Body of pancreas (tissue), 4 donors: ENCODE measurements around the gene ZSCAN5A. TPM values are rescaled to one million over a fixed set of nuclear protein-coding genes. Genes with fewer than 3 reads are reported as not detected.
A peak's percentile ranks its signal among the peaks of the same experiment; 100 is the strongest.
"Not testable (repeated sequence)": the region's sequence is repeated elsewhere in the genome, so short reads cannot be mapped to it uniquely, and the experiment has no call there.

Source experiments
- ATAC-seq: fragments of 150-250 bp; one replicate; pipeline ENCODE4 v1.9.1; 2016
- DNase-seq, 4 donors: peaks; one replicate each; pipeline ENCODE4 v3.0.0-alpha.2; 2019
- H3K27ac ChIP-seq, 4 donors: fragments of 200-600 bp; sonication (generic); 1 replicate in 3 of 4; 2 replicates in 1 of 4; pipeline versions ENCODE4 v1.5.1 to v1.6.1; 2016 to 2019; ENCODE audit warnings: mild to moderate bottlenecking in 1 of 4, mixed read lengths in 1 of 4, moderate library complexity in 1 of 4
- H3K27me3 ChIP-seq, 2 donors: fragments of 200-600 bp; sonication (generic); one replicate each; pipeline ENCODE4 v1.6.0; 2016; ENCODE audit warnings: mild to moderate bottlenecking in 1 of 2
- H3K36me3 ChIP-seq, 2 donors: fragments of 200-600 bp; sonication (generic); replicated peaks in 1 of 2; 2 replicates each; pipeline ENCODE4 v1.5.1; 2016; ENCODE audit warnings: low read depth in 2 of 2; ENCODE audit not compliant: insufficient read depth in 1 of 2
- H3K4me1 ChIP-seq: fragments of 200-600 bp; sonication (generic); one replicate; pipeline ENCODE4 v1.6.0; 2016
- H3K4me3 ChIP-seq, 2 donors: fragments of 200-600 bp; sonication (generic); 1 replicate in 1 of 2; 2 replicates in 1 of 2; pipeline ENCODE4 v1.5.1; 2016 to 2019
- H3K9me3 ChIP-seq, 3 donors: fragments of 200-600 bp; sonication (generic); 1 replicate in 2 of 3; 2 replicates in 1 of 3; pipeline ENCODE4 v1.5.1; 2016
- POLR2A ChIP-seq, 3 donors: fragments of 450-650 bp; IDR thresholded peaks; one replicate each; pipeline ENCODE4 v1.6.1; 2016; ENCODE audit warnings: antibody characterized with exemption in 3 of 3, mild to moderate bottlenecking in 2 of 3
- WGBS, 2 donors: methylation state at CpG; one replicate each; pipeline ENCODE4 v1.1.5; 2017; 5-methylcytosine and 5-hydroxymethylcytosine counted together
- intact Hi-C: fragments of 100-400 bp; cut with DNase I; formaldehyde crosslinking; loops from one replicate; pipeline ENCODE4 v1.15.1; 2023
- total RNA-seq, 2 donors: library from RNA; depleted of rRNA; stranded (reverse); fragments of >200 nt; gene quantifications; one replicate each; pipeline ENCODE4 v1.1.0, GENCODE V29; 2016
- TF ChIP-seq, protein P1 (sequence below), 7 experiments: fragments of 450-650 bp in 4 of 7; fragments of 200-600 bp in 3 of 7; sonication (generic) in 3 of 7; IDR thresholded peaks; one replicate each; pipeline ENCODE4 v1.5.1; 2016 to 2019; ENCODE audit warnings: antibody characterized with exemption in 7 of 7

The ZSCAN5A gene
- total RNA-seq, 2 donors from 2014 or later: 4.9 to 7.3 TPM

DNA sequence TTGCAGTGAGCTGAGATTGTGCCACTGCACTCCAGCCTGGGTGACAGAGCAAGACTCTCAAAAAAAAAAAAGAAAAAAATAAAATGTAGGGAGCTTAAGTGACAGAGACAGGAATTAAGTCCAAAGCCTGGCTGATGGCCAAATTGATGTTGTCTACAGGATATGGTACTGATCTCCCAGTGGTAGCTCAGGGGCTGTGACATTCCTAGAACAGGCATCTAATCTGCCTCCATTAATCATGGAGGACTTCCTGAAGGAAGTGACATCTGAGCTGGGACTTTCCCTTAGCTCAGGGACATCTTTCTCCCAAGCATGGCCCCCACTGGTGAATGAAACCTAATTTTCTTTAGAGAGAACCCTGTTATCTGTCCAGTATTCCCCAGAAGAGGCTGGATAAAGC lies 53.5 kb downstream of the ZSCAN5A start:
- no peaks in the 10 kb centered on the region for H3K27me3 ChIP-seq
- H3K36me3 ChIP-seq: no peaks in the 10 kb centered on the region
- TF ChIP-seq POLR2A (IDR thresholded peaks at IDR 0.05): no peak
- H3K27ac ChIP-seq: no peak overlapping the region
- ATAC-seq (no peak), DNase-seq (no peak)
- no peaks in the 10 kb centered on the region for H3K9me3 ChIP-seq
- H3K4me1 ChIP-seq: no peaks in the 10 kb centered on the region
- no peak overlapping the region for H3K4me3 ChIP-seq
- intact Hi-C loops: no loop called here

DNA sequence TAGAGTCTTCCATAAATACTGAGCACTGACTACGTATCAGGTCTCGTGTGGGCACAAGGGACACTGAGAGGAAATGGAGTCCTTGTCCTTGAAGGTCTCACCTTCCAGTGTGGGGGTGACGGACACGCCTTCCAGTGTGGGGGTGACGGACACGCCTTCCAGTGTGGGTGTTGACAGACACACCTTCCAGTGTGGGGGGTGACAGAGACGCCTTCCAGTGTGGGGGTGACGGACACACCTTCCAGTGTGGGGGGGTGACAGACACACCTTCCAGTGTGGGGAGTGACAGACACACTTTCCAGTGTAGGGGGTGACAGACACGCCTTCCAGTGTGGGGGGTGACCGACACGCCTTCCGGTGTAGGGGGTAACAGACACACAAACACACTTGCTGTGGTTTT lies 56.4 kb downstream of the ZSCAN5A start:
- ATAC-seq (no peak), DNase-seq (no peak)
- no peak overlapping the region for H3K4me3 ChIP-seq
- H3K4me1 ChIP-seq: no peaks in the 10 kb centered on the region
- H3K36me3 ChIP-seq: no peaks in the 10 kb centered on the region
- TF ChIP-seq, protein P1, sequence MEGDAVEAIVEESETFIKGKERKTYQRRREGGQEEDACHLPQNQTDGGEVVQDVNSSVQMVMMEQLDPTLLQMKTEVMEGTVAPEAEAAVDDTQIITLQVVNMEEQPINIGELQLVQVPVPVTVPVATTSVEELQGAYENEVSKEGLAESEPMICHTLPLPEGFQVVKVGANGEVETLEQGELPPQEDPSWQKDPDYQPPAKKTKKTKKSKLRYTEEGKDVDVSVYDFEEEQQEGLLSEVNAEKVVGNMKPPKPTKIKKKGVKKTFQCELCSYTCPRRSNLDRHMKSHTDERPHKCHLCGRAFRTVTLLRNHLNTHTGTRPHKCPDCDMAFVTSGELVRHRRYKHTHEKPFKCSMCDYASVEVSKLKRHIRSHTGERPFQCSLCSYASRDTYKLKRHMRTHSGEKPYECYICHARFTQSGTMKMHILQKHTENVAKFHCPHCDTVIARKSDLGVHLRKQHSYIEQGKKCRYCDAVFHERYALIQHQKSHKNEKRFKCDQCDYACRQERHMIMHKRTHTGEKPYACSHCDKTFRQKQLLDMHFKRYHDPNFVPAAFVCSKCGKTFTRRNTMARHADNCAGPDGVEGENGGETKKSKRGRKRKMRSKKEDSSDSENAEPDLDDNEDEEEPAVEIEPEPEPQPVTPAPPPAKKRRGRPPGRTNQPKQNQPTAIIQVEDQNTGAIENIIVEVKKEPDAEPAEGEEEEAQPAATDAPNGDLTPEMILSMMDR (IDR thresholded peaks at IDR 0.05): no peak
- no peak for TF ChIP-seq POLR2A (IDR thresholded peaks at IDR 0.05)
- intact Hi-C loops: loop anchor here (10.0 kb wide), 1 partner anchor 183 kb away; no protein-coding TSS in a partner anchor
- 73 to 79% methylated on average over 12 of the region's 12 CpGs for WGBS, 2 donors
- no peaks in the 10 kb centered on the region for H3K27me3 ChIP-seq
- no peak overlapping the region for H3K27ac ChIP-seq
- no peaks in the 10 kb centered on the region for H3K9me3 ChIP-seq

DNA sequence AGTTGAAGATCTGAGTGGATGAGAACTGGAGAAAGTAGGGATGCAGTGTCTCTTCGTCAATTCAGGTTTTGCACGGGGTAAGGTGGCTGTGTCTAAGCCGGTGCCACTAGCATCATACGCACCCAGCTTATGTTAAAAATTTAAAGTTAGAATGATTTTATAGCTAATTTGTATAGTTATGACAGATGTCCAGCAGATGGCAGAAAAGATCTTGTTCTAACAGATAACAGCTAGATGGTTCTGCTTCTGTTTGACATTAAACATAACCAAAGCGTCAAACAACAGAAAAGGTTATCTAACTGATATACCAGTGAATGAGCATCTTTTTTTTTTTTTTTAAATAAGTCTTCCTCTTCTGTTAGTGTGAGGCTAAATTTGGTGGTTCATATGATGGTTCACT lies 60.9 kb downstream of the ZSCAN5A start:
- intact Hi-C loops: loop anchor here (10.0 kb wide), 1 partner anchor 179 kb away; no protein-coding TSS in a partner anchor
- no peak for TF ChIP-seq POLR2A (IDR thresholded peaks at IDR 0.05)
- TF ChIP-seq, protein P1 (IDR thresholded peaks at IDR 0.05): peak in 4 of 7 experiments; percentile 29 to 36 (median 30)
- no peaks in the 10 kb centered on the region for H3K27me3 ChIP-seq
- peak; percentile 21 for ATAC-seq
- H3K36me3 ChIP-seq: no peaks in the 10 kb centered on the region
- WGBS, 2 donors: 45% methylated on average over 5 of the region's 5 CpGs
- no peaks in the 10 kb centered on the region for H3K4me1 ChIP-seq
- no peaks in the 10 kb centered on the region for H3K9me3 ChIP-seq
- no peak for DNase-seq
- no peak overlapping the region for H3K4me3 ChIP-seq
- no peak overlapping the region for H3K27ac ChIP-seq

DNA sequence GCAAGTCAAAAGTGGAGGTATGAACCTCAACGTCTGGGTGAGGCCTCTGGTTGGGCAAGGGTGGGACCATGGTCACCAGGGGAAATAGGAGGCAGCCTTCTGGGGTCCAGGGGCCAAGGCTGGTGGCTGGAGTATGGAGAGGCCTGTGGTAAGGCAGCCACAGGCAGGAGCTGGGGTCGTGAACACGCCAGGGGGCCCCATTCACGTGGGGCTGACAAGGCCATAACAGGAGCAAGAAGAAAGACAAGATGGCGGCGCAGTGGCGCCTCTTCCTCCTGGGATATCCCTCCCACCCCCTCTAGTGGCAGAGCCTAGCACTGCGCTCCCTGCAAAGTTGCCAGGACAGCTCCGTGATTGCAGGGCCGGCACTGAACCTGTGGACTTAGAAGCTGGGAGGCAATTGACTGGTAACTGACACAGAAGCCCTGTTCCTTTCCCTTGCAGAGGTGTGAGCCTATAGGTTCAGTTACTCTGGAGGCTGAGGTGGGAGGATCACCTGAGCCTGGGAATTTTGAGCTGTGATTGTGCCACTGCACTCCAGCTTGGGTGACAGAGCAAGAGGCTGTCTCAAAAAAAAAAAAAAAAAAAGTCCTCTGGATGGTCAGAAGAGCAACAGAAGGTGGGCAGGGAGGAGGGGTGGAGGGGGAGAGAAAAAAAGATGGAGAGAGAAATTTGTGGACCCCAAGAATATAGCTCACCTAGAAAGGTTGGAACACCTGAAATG lies 61.8 kb downstream of the ZSCAN5A start:
- intact Hi-C loops: loop anchor here (10.0 kb wide), 1 partner anchor 178 kb away; no protein-coding TSS in a partner anchor
- ATAC-seq (peak; percentile 82), DNase-seq (peak; percentile 82 to 86 (median 84))
- Histone ChIP-seq H3K4me1 (no peaks in the 10 kb centered on the region), H3K9me3 (no peaks in the 10 kb centered on the region), H3K27ac (no peak overlapping the region), H3K4me3 (no peak overlapping the region), H3K27me3 (no peaks in the 10 kb centered on the region), H3K36me3 (no peaks in the 10 kb centered on the region)
- no peak for TF ChIP-seq POLR2A (IDR thresholded peaks at IDR 0.05)
- TF ChIP-seq, protein P1 (IDR thresholded peaks at IDR 0.05): peak; percentile 70 to 84 (median 77)
- WGBS, 2 donors: 32 to 39% methylated on average over 10 of the region's 10 CpGs

DNA sequence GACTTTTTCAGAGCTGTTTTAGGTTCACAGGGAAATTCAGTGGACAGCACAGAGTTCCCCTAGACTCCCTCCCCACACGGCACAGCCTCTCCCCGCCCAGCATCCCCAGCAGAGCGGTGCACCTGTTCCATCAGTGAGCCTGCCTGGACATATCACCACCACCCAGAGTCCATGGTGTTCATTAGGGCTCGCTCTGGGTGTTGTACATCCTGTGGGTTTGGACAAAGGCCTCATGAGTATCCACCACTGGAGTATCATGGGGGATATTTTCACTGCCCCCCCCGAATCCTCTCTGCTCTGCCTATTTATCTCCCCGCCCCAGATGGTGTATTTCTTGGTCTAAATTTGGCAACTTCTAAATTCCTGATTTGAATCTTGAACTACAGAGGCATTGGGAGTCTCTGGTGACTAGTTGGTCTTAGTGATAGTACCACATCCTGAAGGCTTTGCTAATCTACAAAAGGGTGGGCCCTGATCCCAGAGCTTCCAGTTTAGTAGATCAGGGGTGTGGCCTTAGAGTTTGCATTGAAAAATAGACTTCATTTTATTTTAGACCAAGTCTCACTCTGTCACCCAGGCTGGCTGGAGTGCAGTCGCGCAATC lies 65.8 kb downstream of the ZSCAN5A start:
- H3K36me3 ChIP-seq: not testable (repeated sequence)

DNA sequence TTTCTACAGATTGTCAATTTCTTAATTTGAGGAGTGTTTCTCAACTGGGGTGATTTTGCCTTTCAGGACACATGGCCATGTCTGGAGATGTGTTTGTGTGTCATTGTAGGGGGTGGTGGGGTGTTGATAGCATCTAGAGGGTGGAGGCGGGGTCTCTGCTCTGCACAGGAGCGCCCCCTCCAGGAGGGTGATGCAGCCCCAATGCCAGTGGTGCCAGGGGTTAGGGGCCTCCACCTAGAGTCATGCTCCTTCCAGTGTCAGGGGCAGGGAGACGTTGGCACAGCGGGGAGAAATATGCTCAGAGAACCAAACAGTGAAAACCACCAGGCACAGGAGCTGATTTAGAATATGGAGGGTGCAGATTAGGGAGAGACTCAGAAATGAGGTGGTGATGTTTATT lies 68.9 kb downstream of the ZSCAN5A start:
- 71 to 80% methylated on average over 4 of the region's 4 CpGs for WGBS, 2 donors
- intact Hi-C loops: not testable (repeated sequence)

More for the DNA sequence above, 65.8 kb downstream of the ZSCAN5A start:
- H3K27me3 ChIP-seq, H3K4me3 ChIP-seq, intact Hi-C loops, H3K27ac ChIP-seq, H3K4me1 ChIP-seq, ATAC-seq, H3K9me3 ChIP-seq, DNase-seq: not testable (repeated sequence)
- WGBS, 2 donors: 93 to 94% methylated on average over 8 of the region's 8 CpGs

More for the DNA sequence above, 68.9 kb downstream of the ZSCAN5A start:
- DNase-seq, ATAC-seq, H3K27me3 ChIP-seq, H3K36me3 ChIP-seq, H3K27ac ChIP-seq, H3K4me3 ChIP-seq, H3K9me3 ChIP-seq, H3K4me1 ChIP-seq: not testable (repeated sequence)
